Fibroblast of skin of abdomen (primary cell): ENCODE data around the gene ALKBH5.
A peak's percentile ranks its signal among the peaks of the same experiment; 100 is the strongest.

Source experiments
- DNase-seq: peaks from one replicate; pipeline ENCODE4 v3.0.0-alpha.2; 2013

Gene ALKBH5

GRCh38 chr17:18158022-18158600 is 25.5 kb upstream of the ALKBH5 start:
- DNase-seq, result peak; percentile 79

DNA sequence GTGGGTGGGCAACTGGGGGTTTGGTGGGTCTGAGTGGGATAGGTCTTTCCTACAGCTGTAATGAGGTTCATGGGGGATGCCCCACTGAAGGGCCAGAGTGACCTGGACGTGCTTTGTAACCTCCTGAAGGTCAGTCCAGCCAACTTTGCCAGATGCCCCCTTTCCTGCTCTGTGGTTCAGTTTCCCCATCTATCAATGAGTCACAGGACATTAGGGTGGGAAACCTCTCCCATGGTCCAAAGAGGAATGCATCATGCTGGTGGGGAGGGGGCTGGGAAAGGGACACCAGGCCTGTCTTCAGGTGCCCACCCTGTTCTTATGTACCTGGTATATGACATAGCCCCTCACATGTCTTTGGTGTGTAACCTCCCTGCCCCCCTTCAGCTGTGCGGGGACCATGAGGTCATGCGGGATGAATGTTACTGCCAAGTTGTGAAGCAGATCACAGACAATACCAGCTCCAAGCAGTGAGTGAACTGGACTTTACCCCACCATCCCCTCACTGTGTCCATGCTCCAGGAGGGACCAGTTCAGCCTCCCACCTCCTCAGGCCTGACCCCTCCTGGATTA is 24.0 kb upstream of the ALKBH5 start:
- no peak for DNase-seq

DNA sequence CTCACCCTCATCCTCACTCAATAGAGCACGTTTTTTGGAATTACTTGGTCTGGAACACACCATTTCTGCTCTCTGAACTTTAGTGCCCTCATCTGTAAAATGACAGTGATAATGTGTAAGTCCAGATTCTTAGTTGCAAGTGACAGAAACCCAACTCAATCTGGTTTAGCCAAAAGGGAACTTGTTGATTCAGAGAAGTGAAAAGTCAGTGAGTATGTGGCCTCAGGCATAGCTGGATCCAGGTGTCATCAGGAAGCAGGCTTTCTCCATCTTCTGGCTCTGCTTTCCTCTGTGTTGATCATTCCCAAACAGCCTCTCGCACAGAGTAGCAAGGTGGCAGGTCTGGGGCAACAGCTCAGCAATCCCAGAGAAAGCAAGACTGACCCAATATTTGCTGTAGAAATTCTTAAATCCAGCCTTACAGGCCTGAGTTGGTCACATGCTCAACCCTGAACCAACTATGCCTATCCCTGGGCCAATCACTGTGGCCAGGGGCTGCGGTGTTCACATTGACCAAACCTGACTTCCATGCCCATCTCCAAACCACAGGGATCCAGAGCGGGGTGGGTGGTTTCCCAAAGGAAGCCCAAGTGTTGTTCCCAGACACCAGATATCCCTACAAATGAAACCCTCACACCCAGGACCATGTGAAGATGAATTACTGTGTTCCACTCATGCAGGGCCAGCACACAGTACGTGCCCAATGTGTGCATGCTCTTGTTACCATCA is 23.3 kb upstream of the ALKBH5 start:
- DNase-seq, result no peak

GRCh38 chr17:18161207-18162145 is 22.2 kb upstream of the ALKBH5 start:
- DNase-seq, result no peak

DNA sequence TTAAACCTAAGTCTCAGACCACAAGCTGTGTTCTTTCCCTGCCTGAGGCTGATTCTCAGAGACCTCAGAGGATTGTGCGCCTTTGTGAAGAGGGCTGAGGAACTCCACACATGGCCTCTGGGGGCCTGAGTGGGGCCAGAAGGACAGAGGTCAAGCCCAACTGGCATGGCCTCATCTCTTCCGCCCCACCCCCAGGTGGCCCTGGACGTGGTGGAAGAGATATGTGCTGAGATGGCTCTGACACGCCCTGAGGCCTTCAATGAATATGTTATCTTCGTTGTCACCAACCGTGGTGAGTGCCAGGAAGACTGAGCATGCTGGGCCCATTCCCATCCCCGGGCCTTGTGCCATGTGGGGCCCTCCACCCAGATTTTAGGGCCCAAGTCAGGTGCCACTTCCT is 20.1 kb upstream of the ALKBH5 start:
- no peak for DNase-seq

GRCh38 chr17:18166894-18167293 is 16.7 kb upstream of the ALKBH5 start:
- DNase-seq, result no peak

DNA sequence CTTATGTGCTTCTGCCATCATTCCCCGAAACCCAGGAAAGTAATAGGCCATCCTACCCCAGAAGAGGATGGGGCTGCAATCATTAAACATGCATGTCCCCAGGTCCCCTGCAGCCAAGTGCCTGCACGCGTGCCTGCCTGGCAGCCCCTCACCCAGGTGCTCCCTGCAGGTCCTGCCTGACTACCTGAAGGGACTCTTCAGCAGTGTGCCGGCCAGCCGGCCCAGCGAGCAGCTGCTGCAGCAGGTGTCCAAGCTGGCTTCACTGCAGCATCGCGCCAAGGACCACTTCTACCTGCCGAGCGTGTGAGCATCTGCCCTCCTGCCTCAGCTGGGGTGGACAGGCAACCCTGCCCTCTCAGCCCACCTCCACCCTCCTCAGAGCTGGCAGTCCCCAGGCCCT is 16.2 kb upstream of the ALKBH5 start:
- DNase-seq, result no peak

DNA sequence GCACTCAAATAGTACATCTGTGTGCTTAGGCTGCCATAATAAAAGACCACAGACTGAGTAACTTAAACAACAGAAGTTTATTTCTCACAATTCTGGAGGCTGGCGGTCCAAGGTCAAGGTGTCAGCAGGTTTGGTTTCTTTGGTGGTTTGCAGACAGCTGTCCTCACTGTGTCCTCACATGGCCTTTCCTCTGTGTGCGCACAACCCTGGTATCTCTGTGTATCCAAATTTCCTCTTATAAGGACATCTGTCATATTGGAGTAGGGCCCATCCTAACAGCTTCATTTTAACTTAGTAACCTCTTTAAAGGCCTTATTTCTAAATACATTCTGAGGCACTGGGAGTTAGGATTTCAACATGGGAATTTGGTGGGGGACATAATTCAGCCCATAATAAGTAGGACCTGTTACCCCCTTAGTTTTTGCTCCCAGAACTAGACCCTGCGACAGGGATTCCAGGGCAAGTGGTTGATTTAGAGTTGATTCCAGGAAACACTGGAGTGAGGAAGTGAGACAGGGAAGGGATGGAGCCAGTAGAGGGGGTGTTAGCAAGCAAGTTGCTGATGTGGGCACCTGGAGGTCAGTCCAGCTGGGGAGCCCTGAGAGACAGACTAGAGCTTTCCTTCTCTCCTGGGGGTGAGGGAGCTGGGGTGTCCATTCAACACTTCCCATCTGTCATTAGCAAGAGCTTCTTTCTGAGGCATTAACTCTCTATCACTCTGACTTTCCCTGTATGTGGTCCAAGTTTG is 10.9 kb upstream of the ALKBH5 start:
- DNase-seq, result no peak

- no peak for DNase-seq
Measured at GRCh38 chr17:18173740-18174139, 9.9 kb upstream of the ALKBH5 start.

GRCh38 chr17:18176176-18176575 is 7.5 kb upstream of the ALKBH5 start:
- no peak for DNase-seq

- DNase-seq, result no peak
Measured at GRCh38 chr17:18177133-18177532, 6.5 kb upstream of the ALKBH5 start.

GRCh38 chr17:18177722-18178121 is 5.9 kb upstream of the ALKBH5 start:
- DNase-seq, result no peak

GRCh38 chr17:18179196-18179595 is 4.4 kb upstream of the ALKBH5 start:
- DNase-seq, result no peak

DNA sequence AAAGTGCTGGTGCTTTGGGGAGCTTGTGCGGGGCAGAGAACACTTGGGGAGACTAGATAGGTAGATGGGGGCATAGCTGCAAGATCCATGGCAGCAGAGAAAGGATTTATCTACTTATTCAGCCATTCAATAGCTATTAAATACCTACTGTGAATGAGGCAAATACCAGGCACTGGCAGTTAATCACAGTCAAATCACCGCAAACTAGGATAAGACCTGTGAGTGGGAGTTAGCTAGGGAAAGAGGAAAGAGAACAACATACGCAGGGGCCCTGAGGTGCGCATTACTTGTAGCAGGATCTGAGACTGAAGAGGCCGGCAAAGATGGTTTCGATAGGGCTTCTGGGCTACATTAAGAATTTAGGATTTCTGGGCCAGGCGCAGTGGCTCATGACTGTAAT is 3.8 kb upstream of the ALKBH5 start:
- no peak for DNase-seq

DNA sequence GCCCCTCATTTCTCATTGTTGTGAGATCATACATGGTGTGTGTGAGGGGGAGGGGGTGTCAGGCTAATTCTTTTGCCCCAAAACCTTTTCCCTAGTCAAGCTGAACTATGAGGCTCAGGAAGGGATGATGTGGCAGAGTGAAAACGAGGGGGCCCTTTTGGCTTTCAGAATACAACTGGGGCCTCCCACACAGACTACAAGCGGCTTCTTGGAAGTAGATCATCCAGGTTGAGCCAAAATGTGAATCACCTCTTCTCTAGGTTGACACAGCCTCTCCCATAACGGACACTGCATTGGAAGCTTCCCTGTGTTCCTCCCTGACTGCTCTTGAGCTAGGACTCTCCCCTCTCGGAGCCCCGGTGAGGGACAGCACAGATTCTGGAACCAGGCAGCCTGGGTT is 2.3 kb upstream of the ALKBH5 start:
- no peak for DNase-seq

- DNase-seq, result no peak
Measured at GRCh38 chr17:18182110-18182977, 1.3 kb upstream of the ALKBH5 start.

DNA sequence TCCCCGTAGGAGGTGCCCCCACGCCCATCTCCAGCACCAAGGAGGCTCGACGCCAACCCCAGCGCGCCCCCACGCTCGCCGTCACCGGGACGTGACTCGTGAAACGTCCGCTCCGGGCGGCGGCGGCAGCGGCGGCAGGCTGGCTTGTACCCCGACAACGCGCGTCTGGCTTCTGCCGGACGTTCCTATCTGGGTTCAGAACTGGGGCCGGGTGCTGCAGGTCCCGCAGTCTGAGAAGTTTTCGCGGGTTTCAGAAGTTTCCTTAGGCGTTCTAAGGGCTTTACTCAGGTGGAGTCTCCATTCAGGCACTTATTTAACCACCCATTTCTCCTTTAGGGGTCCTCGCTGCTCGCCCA is 672 bp upstream of the ALKBH5 start:
- peak; percentile 89 for DNase-seq

DNA sequence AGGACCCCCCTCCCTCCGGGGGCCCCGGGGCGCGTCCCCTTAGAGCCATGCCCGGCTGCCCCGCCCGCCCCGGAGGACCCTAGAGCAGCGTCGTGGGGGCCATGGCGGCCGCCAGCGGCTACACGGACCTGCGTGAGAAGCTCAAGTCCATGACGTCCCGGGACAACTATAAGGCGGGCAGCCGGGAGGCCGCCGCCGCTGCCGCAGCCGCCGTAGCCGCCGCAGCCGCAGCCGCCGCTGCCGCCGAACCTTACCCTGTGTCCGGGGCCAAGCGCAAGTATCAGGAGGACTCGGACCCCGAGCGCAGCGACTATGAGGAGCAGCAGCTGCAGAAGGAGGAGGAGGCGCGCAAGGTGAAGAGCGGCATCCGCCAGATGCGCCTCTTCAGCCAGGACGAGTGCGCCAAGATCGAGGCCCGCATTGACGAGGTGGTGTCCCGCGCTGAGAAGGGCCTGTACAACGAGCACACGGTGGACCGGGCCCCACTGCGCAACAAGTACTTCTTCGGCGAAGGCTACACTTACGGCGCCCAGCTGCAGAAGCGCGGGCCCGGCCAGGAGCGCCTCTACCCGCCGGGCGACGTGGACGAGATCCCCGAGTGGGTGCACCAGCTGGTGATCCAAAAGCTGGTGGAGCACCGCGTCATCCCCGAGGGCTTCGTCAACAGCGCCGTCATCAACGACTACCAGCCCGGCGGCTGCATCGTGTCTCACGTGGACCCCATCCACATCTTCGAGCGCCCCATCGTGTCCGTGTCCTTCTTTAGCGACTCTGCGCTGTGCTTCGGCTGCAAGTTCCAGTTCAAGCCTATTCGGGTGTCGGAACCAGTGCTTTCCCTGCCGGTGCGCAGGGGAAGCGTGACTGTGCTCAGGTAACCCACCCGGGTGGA is 759 bp downstream of the ALKBH5 start:
- DNase-seq, result peak; percentile 32

- DNase-seq, result peak; percentile 22
Measured at GRCh38 chr17:18185391-18185790, 1.8 kb downstream of the ALKBH5 start.
